ENCODE measurements around the gene SECISBP2. TPM values are rescaled to one million over a fixed set of nuclear protein-coding genes. Genes with fewer than 3 reads are reported as not detected.
"Not testable (repeated sequence)": the region's sequence is repeated elsewhere in the genome, so short reads cannot be mapped to it uniquely, and the experiment has no call there.

Gene SECISBP2
- polyA plus RNA-seq, 1 donor (not counting 4 experiments of a cell fraction or from before 2014, with no cell fraction given): 24.3 TPM

DNA sequence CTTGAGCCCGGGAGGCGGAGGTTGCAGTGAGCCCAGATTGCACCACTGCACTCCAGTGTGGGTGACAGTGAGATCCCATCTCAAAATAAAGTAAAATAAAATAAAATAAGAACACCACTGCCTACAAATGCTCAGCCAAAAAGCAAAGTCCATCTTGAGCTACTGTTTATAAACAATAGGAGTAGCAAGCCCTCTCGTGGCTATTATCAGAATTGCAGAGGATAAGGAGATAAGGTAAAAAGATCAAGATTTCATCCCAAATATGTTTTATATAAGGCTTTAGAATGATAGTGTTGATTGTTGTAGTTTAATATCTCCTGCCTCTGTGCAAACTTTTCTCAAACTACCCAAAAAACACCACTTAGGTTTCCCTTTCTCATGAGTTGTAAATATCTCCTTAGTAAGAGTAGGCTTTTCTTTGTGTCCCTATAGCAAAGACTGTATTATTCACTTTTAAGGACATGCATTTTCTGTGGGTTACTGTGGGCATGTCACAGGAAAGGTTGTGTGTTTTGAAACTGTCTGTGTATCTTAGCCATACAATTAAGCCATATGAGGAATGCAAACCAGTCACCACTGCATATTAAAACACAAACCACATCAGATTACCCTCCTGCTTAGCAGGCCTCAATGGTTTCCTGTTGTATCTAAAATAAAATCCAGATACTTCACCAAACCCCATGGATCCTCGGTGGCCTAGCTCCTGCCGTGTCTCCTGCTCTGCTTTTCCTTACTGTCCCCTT is 39.1 kb upstream of the SECISBP2 start:
- Histone ChIP-seq H3K9me1 (ENCODE audit: control insufficient read depth, extremely low read depth, insufficient read depth, low read length) (no peaks in the 10 kb centered on the region), H3K27me3 (ENCODE audit: control insufficient read depth, extremely low read depth, insufficient read depth, low read length) (no peaks in the 10 kb centered on the region), H3K27ac (ENCODE audit: control insufficient read depth, insufficient read depth, low read length) (no peak overlapping the region), H4K20me1 (ENCODE audit: control insufficient read depth, extremely low read depth, insufficient read depth, low read length) (no peaks in the 10 kb centered on the region), H2AFZ (ENCODE audit: control insufficient read depth, low read length) (no peak overlapping the region), H3K9me3 (ENCODE audit: control insufficient read depth, low read depth, low read length) (peaks cover 1% of the 10 kb centered on the region), H3K9ac (ENCODE audit: control insufficient read depth, extremely low read depth, insufficient read depth, low read length) (no peak overlapping the region), H3K4me1 (ENCODE audit: control insufficient read depth, extremely low read depth, insufficient read depth, low read length) (no peaks in the 10 kb centered on the region), H3K4me3 (ENCODE audit: control insufficient read depth in 2 of 3, extremely low read depth in 1 of 3, insufficient read depth in 2 of 3, low read depth in 1 of 3, low read length in 3 of 3) (no peak overlapping the region), H3K36me3 (ENCODE audit: control insufficient read depth in 2 of 2, extremely low read depth in 1 of 2, insufficient read depth in 2 of 2, low read length in 2 of 2) (no peaks in the 10 kb centered on the region), H3K79me2 (ENCODE audit: control insufficient read depth, insufficient read depth, low read length) (no peaks in the 10 kb centered on the region), H3K4me2 (ENCODE audit: control insufficient read depth, extremely low read depth, insufficient read depth, low read depth, low read length) (no peak overlapping the region)
- dilution Hi-C loops (cut with MboI; ENCODE audit: extremely low pct_ligation_motif_present, low sequenced_read_pairs): no loop called here
- TF ChIP-seq EZH2 (IDR thresholded peaks at IDR 0.05; ENCODE audit: low read length): no peak
- TF ChIP-seq, protein P1, sequence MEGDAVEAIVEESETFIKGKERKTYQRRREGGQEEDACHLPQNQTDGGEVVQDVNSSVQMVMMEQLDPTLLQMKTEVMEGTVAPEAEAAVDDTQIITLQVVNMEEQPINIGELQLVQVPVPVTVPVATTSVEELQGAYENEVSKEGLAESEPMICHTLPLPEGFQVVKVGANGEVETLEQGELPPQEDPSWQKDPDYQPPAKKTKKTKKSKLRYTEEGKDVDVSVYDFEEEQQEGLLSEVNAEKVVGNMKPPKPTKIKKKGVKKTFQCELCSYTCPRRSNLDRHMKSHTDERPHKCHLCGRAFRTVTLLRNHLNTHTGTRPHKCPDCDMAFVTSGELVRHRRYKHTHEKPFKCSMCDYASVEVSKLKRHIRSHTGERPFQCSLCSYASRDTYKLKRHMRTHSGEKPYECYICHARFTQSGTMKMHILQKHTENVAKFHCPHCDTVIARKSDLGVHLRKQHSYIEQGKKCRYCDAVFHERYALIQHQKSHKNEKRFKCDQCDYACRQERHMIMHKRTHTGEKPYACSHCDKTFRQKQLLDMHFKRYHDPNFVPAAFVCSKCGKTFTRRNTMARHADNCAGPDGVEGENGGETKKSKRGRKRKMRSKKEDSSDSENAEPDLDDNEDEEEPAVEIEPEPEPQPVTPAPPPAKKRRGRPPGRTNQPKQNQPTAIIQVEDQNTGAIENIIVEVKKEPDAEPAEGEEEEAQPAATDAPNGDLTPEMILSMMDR (optimal IDR thresholded peaks at IDR 0.05 in 1 of 3, IDR thresholded peaks at IDR 0.05 in 1 of 3, conservative IDR thresholded peaks at IDR 0.05 in 1 of 3; ENCODE audit: extremely low read depth in 1 of 3, insufficient read depth in 2 of 3, low read length in 3 of 3): peak in 2 of 3 experiments; percentile 47 to 67
- no peak for DNase-seq (ENCODE audit: low read depth, low spot score)
- no peak for FAIRE-seq

DNA sequence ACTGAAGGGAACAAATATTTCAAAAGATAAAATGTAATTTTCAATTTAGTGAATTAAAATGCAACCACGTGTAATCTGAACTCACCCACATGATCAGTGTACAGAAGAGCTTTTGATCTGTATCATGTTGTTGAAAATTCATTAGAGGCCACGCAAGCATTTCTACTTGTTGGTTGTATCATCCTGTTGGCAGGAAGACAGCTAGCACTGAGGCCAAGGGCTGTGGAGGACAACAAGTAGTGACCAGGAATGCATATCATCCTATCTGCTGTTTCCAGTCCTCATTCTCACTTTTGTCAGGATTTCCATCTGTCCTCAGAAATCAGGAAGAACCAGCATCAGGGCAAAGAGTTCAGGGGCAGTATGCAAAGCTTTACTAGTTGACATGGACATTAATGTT is 37.2 kb upstream of the SECISBP2 start:
- H3K4me1 ChIP-seq (ENCODE audit: control insufficient read depth, extremely low read depth, insufficient read depth, low read length): no peaks in the 10 kb centered on the region
- no peak overlapping the region for H3K27ac ChIP-seq (ENCODE audit: control insufficient read depth, insufficient read depth, low read length)
- FAIRE-seq: no peak
- H3K9me1 ChIP-seq (ENCODE audit: control insufficient read depth, extremely low read depth, insufficient read depth, low read length): no peaks in the 10 kb centered on the region
- no peak overlapping the region for H3K4me3 ChIP-seq (ENCODE audit: control insufficient read depth in 2 of 3, extremely low read depth in 1 of 3, insufficient read depth in 2 of 3, low read depth in 1 of 3, low read length in 3 of 3)
- TF ChIP-seq EZH2 (IDR thresholded peaks at IDR 0.05; ENCODE audit: low read length): no peak
- TF ChIP-seq, protein P1 (optimal IDR thresholded peaks at IDR 0.05 in 1 of 3, IDR thresholded peaks at IDR 0.05 in 1 of 3, conservative IDR thresholded peaks at IDR 0.05 in 1 of 3; ENCODE audit: extremely low read depth in 1 of 3, insufficient read depth in 2 of 3, low read length in 3 of 3): no peak
- no peak for DNase-seq (ENCODE audit: low read depth, low spot score)
- H3K4me2 ChIP-seq (ENCODE audit: control insufficient read depth, extremely low read depth, insufficient read depth, low read depth, low read length): no peak overlapping the region
- no peaks in the 10 kb centered on the region for H3K79me2 ChIP-seq (ENCODE audit: control insufficient read depth, insufficient read depth, low read length)
- no peak overlapping the region for H3K9ac ChIP-seq (ENCODE audit: control insufficient read depth, extremely low read depth, insufficient read depth, low read length)
- no peaks in the 10 kb centered on the region for H4K20me1 ChIP-seq (ENCODE audit: control insufficient read depth, extremely low read depth, insufficient read depth, low read length)
- H3K36me3 ChIP-seq (ENCODE audit: control insufficient read depth in 2 of 2, extremely low read depth in 1 of 2, insufficient read depth in 2 of 2, low read length in 2 of 2): no peaks in the 10 kb centered on the region
- no peaks in the 10 kb centered on the region for H3K27me3 ChIP-seq (ENCODE audit: control insufficient read depth, extremely low read depth, insufficient read depth, low read length)
- dilution Hi-C loops (cut with MboI; ENCODE audit: extremely low pct_ligation_motif_present, low sequenced_read_pairs): no loop called here
- no peak overlapping the region for H2AFZ ChIP-seq (ENCODE audit: control insufficient read depth, low read length)
- no peaks in the 10 kb centered on the region for H3K9me3 ChIP-seq (ENCODE audit: control insufficient read depth, low read depth, low read length)

DNA sequence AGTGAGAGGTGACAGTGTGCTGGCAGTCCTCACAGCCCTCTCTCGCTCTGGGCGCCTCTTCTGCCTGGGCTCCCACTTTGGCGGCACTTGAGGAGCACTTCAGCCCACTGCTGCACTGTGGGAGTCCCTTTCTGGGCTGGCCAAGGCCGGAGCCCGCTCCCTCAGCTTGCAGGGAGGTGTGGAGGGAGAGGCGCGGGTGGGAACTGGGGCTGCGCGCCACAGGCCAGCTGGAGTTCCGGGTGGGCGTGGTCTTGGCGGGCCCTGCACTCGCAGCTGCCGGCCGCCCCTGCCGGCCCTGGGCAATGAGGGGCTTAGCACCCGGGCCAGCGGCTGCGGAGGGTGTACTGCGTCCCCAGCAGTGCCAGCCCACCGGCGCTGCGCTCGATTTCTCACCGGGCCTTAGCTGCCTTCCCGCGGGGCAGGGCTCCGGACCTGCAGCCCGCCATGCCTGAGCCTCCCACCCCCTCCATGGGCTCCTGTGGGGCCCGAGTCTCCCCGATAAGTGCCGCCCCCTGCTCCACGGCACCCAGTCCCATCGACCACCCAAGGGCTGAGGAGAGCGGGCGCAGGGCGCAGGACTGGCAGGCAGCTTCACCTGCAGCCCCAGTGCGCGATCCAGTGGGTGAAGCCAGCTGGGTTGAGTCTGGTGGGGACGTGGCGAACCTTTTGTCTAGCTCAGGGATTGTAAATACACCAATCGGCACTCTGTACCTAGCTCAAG is 35.9 kb upstream of the SECISBP2 start:
- H3K27ac ChIP-seq (ENCODE audit: control insufficient read depth, insufficient read depth, low read length); H2AFZ ChIP-seq (ENCODE audit: control insufficient read depth, low read length); H3K36me3 ChIP-seq (ENCODE audit: control insufficient read depth in 2 of 2, extremely low read depth in 1 of 2, insufficient read depth in 2 of 2, low read length in 2 of 2); H3K4me1 ChIP-seq (ENCODE audit: control insufficient read depth, extremely low read depth, insufficient read depth, low read length); dilution Hi-C loops (cut with MboI; ENCODE audit: extremely low pct_ligation_motif_present, low sequenced_read_pairs); H3K27me3 ChIP-seq (ENCODE audit: control insufficient read depth, extremely low read depth, insufficient read depth, low read length); H4K20me1 ChIP-seq (ENCODE audit: control insufficient read depth, extremely low read depth, insufficient read depth, low read length); H3K4me2 ChIP-seq (ENCODE audit: control insufficient read depth, extremely low read depth, insufficient read depth, low read depth, low read length); H3K9ac ChIP-seq (ENCODE audit: control insufficient read depth, extremely low read depth, insufficient read depth, low read length); H3K9me1 ChIP-seq (ENCODE audit: control insufficient read depth, extremely low read depth, insufficient read depth, low read length); H3K79me2 ChIP-seq (ENCODE audit: control insufficient read depth, insufficient read depth, low read length); H3K4me3 ChIP-seq (ENCODE audit: control insufficient read depth in 2 of 3, extremely low read depth in 1 of 3, insufficient read depth in 2 of 3, low read depth in 1 of 3, low read length in 3 of 3); H3K9me3 ChIP-seq (ENCODE audit: control insufficient read depth, low read depth, low read length); FAIRE-seq; DNase-seq (ENCODE audit: low read depth, low spot score): not testable (repeated sequence)
